ENCODE results near the gene TEX12.

TEX12 gene

DNA sequence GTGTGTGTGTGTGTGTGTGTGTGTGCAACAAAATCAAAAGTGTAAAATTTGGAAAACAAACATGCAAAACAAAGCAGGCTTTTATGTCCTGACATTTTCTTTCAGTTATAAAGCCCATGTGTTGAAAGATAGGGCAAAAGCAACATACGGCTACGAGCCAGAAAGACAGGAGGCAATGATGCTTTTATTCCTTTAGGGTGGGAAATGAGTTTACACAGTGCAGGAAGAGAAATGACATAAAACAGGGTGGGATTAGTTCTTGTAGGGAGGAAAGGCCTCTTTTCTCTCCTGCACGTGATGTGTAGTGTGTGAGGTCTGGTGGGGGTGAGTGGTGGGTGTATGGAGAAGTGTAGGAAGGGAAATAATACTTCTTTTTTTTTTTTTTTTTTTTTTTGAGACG is 32.7 kb upstream of the TEX12 start:
- Histone ChIP-seq H3K27ac (no peak overlapping the region), H3K4me2 (no peak overlapping the region), H3K4me1 (ENCODE audit: low read depth, poor library complexity, severe bottlenecking) (peaks cover 42% of the 10 kb centered on the region), H3K79me2 (ENCODE audit: insufficient read depth, low read depth) (no peaks in the 10 kb centered on the region), H3K27me3 (ENCODE audit: insufficient read depth, low read depth) (no peaks in the 10 kb centered on the region), H2AFZ (ENCODE audit: low read depth) (no peak overlapping the region), H3K9ac (no peak overlapping the region), H4K20me1 (ENCODE audit: insufficient read depth) (no peaks in the 10 kb centered on the region), H3K36me3 (ENCODE audit: insufficient read depth) (no peaks in the 10 kb centered on the region), H3K4me3 (IDR thresholded peaks at IDR 0.05; ENCODE audit: insufficient read depth, low read depth, low read length) (no peak overlapping the region)
- no peak for TF ChIP-seq CTCF (conservative IDR thresholded peaks at IDR 0.05; ENCODE audit: low read depth, low read length)

GRCh38 chr11:112143597-112143996 is 23.6 kb upstream of the TEX12 start:
- TF ChIP-seq CTCF (conservative IDR thresholded peaks at IDR 0.05; ENCODE audit: low read depth, low read length) = no peak
- no peak overlapping the region for H3K27ac ChIP-seq
- no peaks in the 10 kb centered on the region for H3K4me1 ChIP-seq (ENCODE audit: low read depth, poor library complexity, severe bottlenecking)
- no peaks in the 10 kb centered on the region for H3K79me2 ChIP-seq (ENCODE audit: insufficient read depth, low read depth)
- no peak overlapping the region for H2AFZ ChIP-seq (ENCODE audit: low read depth)
- no peak overlapping the region for H3K4me2 ChIP-seq
- H3K4me3 ChIP-seq (IDR thresholded peaks at IDR 0.05; ENCODE audit: insufficient read depth, low read depth, low read length) = no peak overlapping the region
- no peaks in the 10 kb centered on the region for H3K27me3 ChIP-seq (ENCODE audit: insufficient read depth, low read depth)
- H3K36me3 ChIP-seq (ENCODE audit: insufficient read depth) = no peaks in the 10 kb centered on the region
- H3K9ac ChIP-seq = no peak overlapping the region
- no peaks in the 10 kb centered on the region for H4K20me1 ChIP-seq (ENCODE audit: insufficient read depth)

DNA sequence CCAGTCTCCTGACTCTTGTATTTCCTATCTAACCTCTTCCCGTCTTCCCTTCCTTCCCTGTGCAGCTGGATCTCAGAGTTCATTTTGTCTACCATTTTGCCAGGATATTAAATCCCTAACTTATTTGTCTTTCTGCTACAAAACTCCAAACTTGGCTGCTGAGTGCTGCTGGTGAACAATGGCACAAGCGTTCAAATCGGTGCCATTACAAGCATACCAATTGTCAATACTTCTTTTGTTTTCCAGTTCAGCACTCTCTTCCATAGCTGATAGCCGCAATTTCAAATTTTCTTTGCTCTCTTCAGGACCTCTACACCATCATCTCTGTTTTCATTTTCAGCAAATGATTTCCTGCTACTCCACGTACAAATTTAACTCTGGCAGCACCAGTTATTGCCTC is 16.7 kb upstream of the TEX12 start:
- H3K4me1 ChIP-seq (ENCODE audit: low read depth, poor library complexity, severe bottlenecking) = no peaks in the 10 kb centered on the region
- no peaks in the 10 kb centered on the region for H3K79me2 ChIP-seq (ENCODE audit: insufficient read depth, low read depth)

DNA sequence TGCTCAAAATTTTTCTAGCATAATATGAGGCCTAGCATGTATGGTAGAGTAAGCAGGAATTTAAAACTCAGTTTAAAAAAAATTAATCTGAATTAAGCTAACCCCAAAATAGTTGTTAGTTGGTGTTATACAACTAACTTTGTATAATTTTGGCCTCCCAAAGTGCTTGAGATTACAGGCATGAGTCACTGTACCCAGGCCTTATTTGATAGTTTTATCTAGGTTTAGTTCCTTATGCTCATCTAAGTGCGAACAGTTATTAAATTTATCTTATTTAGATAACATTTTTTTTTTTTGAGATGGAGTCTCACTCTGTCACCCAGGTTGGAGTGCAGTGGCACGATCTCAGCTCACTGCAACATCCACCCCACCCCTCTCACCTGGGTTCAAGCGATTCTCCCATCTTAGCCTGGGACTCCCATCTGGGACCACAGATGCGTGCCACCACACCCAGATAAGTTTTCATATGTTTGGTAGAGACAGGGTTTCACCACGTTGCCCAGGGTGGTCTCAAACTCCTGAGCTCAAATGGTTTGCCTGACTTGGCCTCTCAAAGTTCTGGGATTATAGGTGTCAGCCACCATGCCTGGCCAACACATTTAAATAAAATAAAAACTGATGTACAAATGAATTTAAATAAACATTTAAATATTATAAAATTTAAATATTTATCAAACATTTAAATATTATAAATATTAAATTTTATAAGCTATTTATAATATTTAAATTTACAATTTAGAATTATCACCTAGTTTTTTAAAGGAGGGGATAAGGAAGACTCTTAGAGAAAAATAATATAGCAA is 10.8 kb upstream of the TEX12 start:
- Histone ChIP-seq H2AFZ (ENCODE audit: low read depth) (no peak overlapping the region), H3K4me2 (no peak overlapping the region), H3K9ac (no peak overlapping the region), H3K27ac (no peak overlapping the region), H3K4me3 (IDR thresholded peaks at IDR 0.05; ENCODE audit: insufficient read depth, low read depth, low read length) (no peak overlapping the region), H3K79me2 (ENCODE audit: insufficient read depth, low read depth) (no peaks in the 10 kb centered on the region), H3K36me3 (ENCODE audit: insufficient read depth) (no peaks in the 10 kb centered on the region), H3K27me3 (ENCODE audit: insufficient read depth, low read depth) (no peaks in the 10 kb centered on the region), H4K20me1 (ENCODE audit: insufficient read depth) (no peaks in the 10 kb centered on the region), H3K4me1 (ENCODE audit: low read depth, poor library complexity, severe bottlenecking) (peaks cover 13% of the 10 kb centered on the region)
- no peak for TF ChIP-seq CTCF (conservative IDR thresholded peaks at IDR 0.05; ENCODE audit: low read depth, low read length)

More for the DNA sequence above, 16.7 kb upstream of the TEX12 start:
- no peak for TF ChIP-seq CTCF (conservative IDR thresholded peaks at IDR 0.05; ENCODE audit: low read depth, low read length)
- H3K9ac ChIP-seq = no peak overlapping the region
- H3K4me3 ChIP-seq (IDR thresholded peaks at IDR 0.05; ENCODE audit: insufficient read depth, low read depth, low read length) = no peak overlapping the region
- H3K27me3 ChIP-seq (ENCODE audit: insufficient read depth, low read depth) = no peaks in the 10 kb centered on the region
- H3K36me3 ChIP-seq (ENCODE audit: insufficient read depth) = no peaks in the 10 kb centered on the region
- no peak overlapping the region for H3K4me2 ChIP-seq
- no peaks in the 10 kb centered on the region for H4K20me1 ChIP-seq (ENCODE audit: insufficient read depth)
- no peak overlapping the region for H3K27ac ChIP-seq
- H2AFZ ChIP-seq (ENCODE audit: low read depth) = no peak overlapping the region
